ENCODE measurements around the gene MFN1. TPM values are rescaled to one million over a fixed set of nuclear protein-coding genes. Genes with fewer than 3 reads are reported as not detected.

The MFN1 gene
- total RNA-seq, 1 donor from 2014 or later = 53.1 TPM

- H3K36me3 Mint-ChIP-seq (ENCODE audit: low read depth, unreplicated experiment) = peaks cover 35% of the 10 kb centered on the region
- no peaks in the 10 kb centered on the region for H3K4me1 ChIP-seq (ENCODE audit: insufficient read depth, low read length)
- no peak overlapping the region for H2AFZ ChIP-seq (ENCODE audit: low read depth, low read length)
- TF ChIP-seq CTCF (IDR thresholded peaks at IDR 0.05; ENCODE audit: insufficient read depth, low read depth, low read length) (no peak), EZH2 (IDR thresholded peaks at IDR 0.05; ENCODE audit: insufficient read depth, low read length) (no peak)
- no peak for DNase-seq (ENCODE audit: low read depth)
- H3K9ac ChIP-seq (ENCODE audit: low read length) = no peak overlapping the region
- H3K27me3 ChIP-seq (ENCODE audit: insufficient read depth, low read length) = no peaks in the 10 kb centered on the region
- no peaks in the 10 kb centered on the region for H3K9me3 ChIP-seq (ENCODE audit: insufficient read depth, low read depth, low read length)
- no peak for FAIRE-seq
- H3K4me3 Mint-ChIP-seq (ENCODE audit: unreplicated experiment) = no peak overlapping the region
- no peaks in the 10 kb centered on the region for H3K9me3 Mint-ChIP-seq (ENCODE audit: unreplicated experiment)
- H3K79me2 ChIP-seq (ENCODE audit: insufficient read depth, low read length) = peaks cover 11% of the 10 kb centered on the region
- peaks cover 36% of the 10 kb centered on the region for H3K36me3 ChIP-seq (ENCODE audit: insufficient read depth, low read length)
- peaks cover 21% of the 10 kb centered on the region for H4K20me1 ChIP-seq (ENCODE audit: insufficient read depth, low read length)
- no peak overlapping the region for H3K27ac ChIP-seq (ENCODE audit: low read depth, low read length)
- H3K4me2 ChIP-seq (ENCODE audit: low read length) = no peak overlapping the region
- H3K27ac Mint-ChIP-seq (ENCODE audit: unreplicated experiment) = no peak overlapping the region
- no peaks in the 10 kb centered on the region for H3K27me3 Mint-ChIP-seq (ENCODE audit: low read depth, unreplicated experiment)
- no peak overlapping the region for H3K4me3 ChIP-seq (ENCODE audit: insufficient read depth, low read depth, low read length)
- no peaks in the 10 kb centered on the region for H3K4me1 Mint-ChIP-seq (ENCODE audit: low read depth, unreplicated experiment)
Measured at GRCh38 chr3:179355996-179356395, 8.5 kb downstream of the MFN1 start.

DNA sequence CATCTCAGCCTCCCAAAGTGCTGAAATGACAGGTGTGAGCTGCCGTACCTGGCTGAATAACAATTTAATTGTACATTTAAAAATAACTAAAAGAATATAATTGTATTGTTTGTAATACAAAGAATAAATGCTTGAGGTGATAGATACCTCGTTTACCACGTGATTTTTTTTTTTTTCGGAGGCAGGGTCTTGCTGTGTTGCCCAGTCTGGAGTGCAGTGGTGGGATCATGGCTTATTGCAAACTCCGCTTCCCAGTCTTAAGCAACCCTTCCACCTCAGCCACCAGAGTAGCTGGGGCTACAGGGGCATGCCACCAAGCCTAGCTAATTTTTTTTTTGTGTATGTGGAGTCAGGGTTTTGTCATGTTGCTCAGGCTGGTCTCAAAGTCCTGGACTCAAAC, 15.8 kb downstream of the MFN1 start:
- H3K36me3 ChIP-seq (ENCODE audit: insufficient read depth, low read length) = peaks cover 25% of the 10 kb centered on the region
- FAIRE-seq = no peak
- H3K36me3 Mint-ChIP-seq (ENCODE audit: low read depth, unreplicated experiment) = peaks cover 13% of the 10 kb centered on the region

More for the DNA sequence above, 15.8 kb downstream of the MFN1 start:
- TF ChIP-seq CTCF (IDR thresholded peaks at IDR 0.05; ENCODE audit: insufficient read depth, low read depth, low read length) (no peak), EZH2 (IDR thresholded peaks at IDR 0.05; ENCODE audit: insufficient read depth, low read length) (no peak)
- Mint-ChIP-seq H3K27ac (ENCODE audit: unreplicated experiment) (no peak overlapping the region), H3K4me1 (ENCODE audit: low read depth, unreplicated experiment) (no peaks in the 10 kb centered on the region), H3K9me3 (ENCODE audit: unreplicated experiment) (no peaks in the 10 kb centered on the region), H3K4me3 (ENCODE audit: unreplicated experiment) (no peak overlapping the region), H3K27me3 (ENCODE audit: low read depth, unreplicated experiment) (no peaks in the 10 kb centered on the region)
- no peak for DNase-seq (ENCODE audit: low read depth)
- no peaks in the 10 kb centered on the region for H3K79me2 ChIP-seq (ENCODE audit: insufficient read depth, low read length)
- no peak overlapping the region for H3K27ac ChIP-seq (ENCODE audit: low read depth, low read length)
- no peaks in the 10 kb centered on the region for H3K9me3 ChIP-seq (ENCODE audit: insufficient read depth, low read depth, low read length)
- H3K4me1 ChIP-seq (ENCODE audit: insufficient read depth, low read length) = no peaks in the 10 kb centered on the region
- H3K4me2 ChIP-seq (ENCODE audit: low read length) = no peak overlapping the region
- H3K9ac ChIP-seq (ENCODE audit: low read length) = no peak overlapping the region
- no peak overlapping the region for H3K4me3 ChIP-seq (ENCODE audit: insufficient read depth, low read depth, low read length)
- H4K20me1 ChIP-seq (ENCODE audit: insufficient read depth, low read length) = no peaks in the 10 kb centered on the region
- H3K27me3 ChIP-seq (ENCODE audit: insufficient read depth, low read length) = no peaks in the 10 kb centered on the region
- no peak overlapping the region for H2AFZ ChIP-seq (ENCODE audit: low read depth, low read length)
